CD4-positive, CD25-positive, alpha-beta regulatory T cell (primary cell): ENCODE results near the gene TMEM11. TPM values are rescaled to one million over a fixed set of nuclear protein-coding genes. Genes with fewer than 3 reads are reported as not detected.
A peak's percentile ranks its signal among the peaks of the same experiment; 100 is the strongest.
"Not testable (repeated sequence)": the region's sequence is repeated elsewhere in the genome, so short reads cannot be mapped to it uniquely, and the experiment has no call there.

ENCODE experiments used
- ATAC-seq, 2 donors: fragments of 150-1000 bp; cut with Tn5 transposase; one replicate each; pipeline ENCODE4 v1.10.0; 2021; ENCODE audit warnings: low read depth in 2 of 2, moderate number of reproducible peaks in 2 of 2, moderate library complexity in 1 of 2
- DNase-seq, 3 donors: peaks; one replicate each; pipeline versions ENCODE4 v3.0.0 to v3.0.0-alpha.2; 2012 to 2022; ENCODE audit warnings: mixed read lengths in 1 of 3
- H3K27ac ChIP-seq: one replicate; pipeline ENCODE4 v1.7.0; 2013; ENCODE audit warnings: mild to moderate bottlenecking, low read length; ENCODE audit not compliant: insufficient read depth, poor library complexity, severe bottlenecking
- H3K27me3 ChIP-seq: one replicate; pipeline ENCODE4 v1.7.0; 2013; ENCODE audit warnings: low read length; ENCODE audit not compliant: control insufficient read depth, insufficient read depth
- H3K36me3 ChIP-seq: one replicate; pipeline ENCODE4 v1.7.0; 2013; ENCODE audit warnings: mild to moderate bottlenecking, low read length, moderate library complexity; ENCODE audit not compliant: control insufficient read depth, insufficient read depth
- H3K4me1 ChIP-seq: 2 replicates; pipeline ENCODE4 v1.7.0; 2013; ENCODE audit warnings: mild to moderate bottlenecking, low read length; ENCODE audit not compliant: insufficient read depth, control insufficient read depth, poor library complexity, severe bottlenecking
- H3K4me3 ChIP-seq: one replicate; pipeline ENCODE4 v1.7.0; 2013; ENCODE audit warnings: low read depth, mild to moderate bottlenecking, low read length, moderate library complexity
- H3K9me3 ChIP-seq, 2 experiments: 1 replicate in 1 of 2; 2 replicates in 1 of 2; pipeline ENCODE4 v1.7.0; 2013; ENCODE audit warnings: low read length in 2 of 2, mild to moderate bottlenecking in 1 of 2, moderate library complexity in 1 of 2; ENCODE audit not compliant: control insufficient read depth in 2 of 2
- H3K27ac Mint-ChIP-seq, 3 donors: one replicate each; pipeline ENCODE4 v1.8.0; 2020 to 2022; ENCODE audit warnings: mild to moderate bottlenecking in 3 of 3, mixed read lengths in 3 of 3, moderate library complexity in 2 of 3
- H3K27me3 Mint-ChIP-seq: one replicate; pipeline ENCODE4 v1.8.0; 2022; ENCODE audit warnings: mild to moderate bottlenecking, mixed read lengths
- H3K36me3 Mint-ChIP-seq: one replicate; pipeline ENCODE4 v1.8.0; 2020; ENCODE audit warnings: mixed read lengths
- H3K4me1 Mint-ChIP-seq, 4 donors: one replicate each; pipeline ENCODE4 v1.8.0; 2020 to 2022; ENCODE audit warnings: mixed read lengths in 4 of 4, mild to moderate bottlenecking in 1 of 4
- H3K4me3 Mint-ChIP-seq, 4 donors: one replicate each; pipeline ENCODE4 v1.8.0; 2020 to 2022; ENCODE audit warnings: mild to moderate bottlenecking in 4 of 4, mixed read lengths in 4 of 4, moderate library complexity in 3 of 4
- H3K9me3 Mint-ChIP-seq, 7 donors: one replicate each; pipeline ENCODE4 v1.8.0; 2020 to 2022; ENCODE audit warnings: mixed read lengths in 7 of 7, mild to moderate bottlenecking in 3 of 7, moderate library complexity in 2 of 7
- polyA plus RNA-seq, 4 donors: library from polyadenylated mRNA; unstranded; fragments of 300-500 nt; fragmentation: Illumina TruSeq; gene quantifications; one replicate each; pipeline ENCODE4 v1.2.3, GENCODE V29; 2021
- total RNA-seq: library from RNA; stranded (reverse); gene quantifications from one replicate; pipeline ENCODE4 v1.2.3, GENCODE V29; 2022

Gene TMEM11
- total and polyA plus RNA-seq, 5 donors from 2014 or later, result 16.1 to 50.3 (median 43.2) TPM

- not testable (repeated sequence) for H3K27ac Mint-ChIP-seq, H3K27me3 ChIP-seq, H3K27ac ChIP-seq, H3K36me3 ChIP-seq, ATAC-seq, H3K9me3 ChIP-seq, H3K4me1 Mint-ChIP-seq, H3K4me1 ChIP-seq, H3K9me3 Mint-ChIP-seq, H3K4me3 ChIP-seq, H3K4me3 Mint-ChIP-seq, H3K27me3 Mint-ChIP-seq, H3K36me3 Mint-ChIP-seq, DNase-seq
Measured at GRCh38 chr17:21227277-21227676, 13.3 kb upstream of the TMEM11 start.

DNA sequence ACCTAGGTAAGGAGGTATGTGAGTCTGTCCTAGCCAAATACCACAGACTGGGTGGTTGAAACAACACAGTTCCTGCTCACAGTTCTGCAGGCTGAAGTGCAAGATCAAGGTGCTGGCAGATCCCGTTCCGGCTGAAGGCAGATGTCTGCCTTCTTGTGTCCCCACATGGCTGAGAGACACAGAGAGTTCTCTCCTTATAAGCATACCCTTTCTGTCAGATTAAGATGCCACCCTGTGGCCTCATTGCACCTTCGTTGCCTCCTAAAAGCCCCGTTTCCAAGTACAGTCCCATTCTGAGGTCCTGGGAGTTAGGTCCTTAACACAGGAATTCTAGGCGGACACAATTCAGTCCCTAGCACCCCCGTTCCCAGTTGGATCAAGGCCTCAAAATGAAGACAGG lies 9.1 kb upstream of the TMEM11 start:
- Mint-ChIP-seq H3K27me3 (no peaks in the 10 kb centered on the region), H3K4me3 (no peak overlapping the region), H3K4me1 (peaks cover 2 to 5% (median 3%) of the 10 kb centered on the region in 4 donors), H3K9me3 (no peaks in the 10 kb centered on the region), H3K36me3 (peaks cover 12% of the 10 kb centered on the region), H3K27ac (no peak overlapping the region)
- Histone ChIP-seq H3K9me3 (no peaks in the 10 kb centered on the region), H3K36me3 (peaks cover 5% of the 10 kb centered on the region), H3K4me3 (no peak overlapping the region), H3K27ac (no peak overlapping the region), H3K27me3 (no peaks in the 10 kb centered on the region), H3K4me1 (no peaks in the 10 kb centered on the region)
- no peak for DNase-seq
- ATAC-seq, result no peak

DNA sequence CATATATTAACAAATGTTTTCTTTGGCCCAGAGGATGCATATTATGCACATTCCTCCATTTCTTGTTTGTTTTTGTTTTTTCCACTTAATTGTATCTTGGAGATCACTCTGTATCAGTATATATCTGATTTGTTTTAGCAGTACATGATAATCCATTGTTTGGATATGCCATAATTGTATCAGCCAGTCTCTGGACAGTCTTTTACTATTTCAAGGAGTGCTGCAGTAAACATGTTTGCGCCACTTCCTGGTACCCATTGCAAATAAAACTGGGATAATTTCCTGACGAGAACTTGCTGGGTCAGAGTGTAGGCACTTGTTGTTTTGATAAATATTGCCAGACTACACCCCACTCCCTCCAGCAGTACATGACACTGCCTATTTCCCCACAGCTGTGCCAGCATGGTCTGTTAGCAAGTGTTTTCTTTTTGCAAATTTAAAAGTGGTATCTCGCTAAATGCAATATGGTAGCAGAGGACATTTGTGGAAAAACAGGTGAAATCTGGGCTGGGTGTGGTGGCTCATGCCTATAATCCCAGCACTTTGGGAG lies 4.9 kb upstream of the TMEM11 start:
- H3K27me3 ChIP-seq, result no peaks in the 10 kb centered on the region
- Mint-ChIP-seq H3K4me1 (peaks cover 5 to 38% (median 19%) of the 10 kb centered on the region in 4 donors), H3K27ac (no peak overlapping the region), H3K36me3 (peaks cover 17% of the 10 kb centered on the region), H3K9me3 (no peaks in the 10 kb centered on the region), H3K27me3 (no peaks in the 10 kb centered on the region), H3K4me3 (peak overlapping the region in 1 of 4 donors; percentile 18)
- no peak overlapping the region for H3K27ac ChIP-seq
- H3K4me3 ChIP-seq, result no peak overlapping the region
- H3K9me3 ChIP-seq, result no peaks in the 10 kb centered on the region
- peaks cover 9% of the 10 kb centered on the region for H3K4me1 ChIP-seq
- peaks cover 5% of the 10 kb centered on the region for H3K36me3 ChIP-seq
- DNase-seq, result no peak
- no peak for ATAC-seq

DNA sequence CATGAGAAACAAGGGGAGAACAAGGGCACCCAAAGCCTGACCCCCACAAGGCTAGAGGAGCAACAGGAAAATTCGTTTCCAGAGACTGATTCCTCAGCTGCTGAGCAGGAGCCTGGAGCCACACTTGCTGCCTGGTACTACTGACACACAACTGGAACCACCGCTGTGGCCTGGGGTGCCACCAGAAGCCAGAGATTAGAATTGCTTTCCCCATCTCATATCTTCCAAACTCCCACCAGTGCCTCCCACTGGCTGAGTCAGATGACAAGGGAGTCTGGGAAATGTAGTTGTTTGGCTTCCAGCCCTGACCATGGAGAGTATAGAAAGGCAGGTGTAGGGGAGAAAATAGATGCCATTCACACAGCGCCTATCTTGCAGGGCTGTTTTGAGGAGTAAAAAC lies 4.1 kb upstream of the TMEM11 start:
- no peak for DNase-seq

DNA sequence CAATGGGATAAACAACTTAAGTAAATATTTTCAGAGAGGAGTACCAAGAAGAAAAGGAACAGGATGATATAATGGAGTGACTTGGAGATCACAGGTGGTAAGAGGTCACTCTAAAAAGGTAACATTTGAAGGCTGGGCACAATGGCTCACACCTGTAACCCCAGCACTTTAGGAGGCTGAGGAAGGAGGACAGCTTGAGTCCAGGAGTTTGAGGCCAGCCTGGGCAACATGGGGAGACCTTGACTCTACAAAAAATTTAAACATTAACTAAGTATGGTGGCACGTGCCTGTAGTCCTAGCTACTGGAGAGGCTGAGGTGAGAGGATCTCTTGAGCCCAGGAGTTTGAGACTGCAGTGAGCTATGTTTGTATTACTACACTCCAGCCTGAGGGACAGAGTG lies 3.4 kb upstream of the TMEM11 start:
- H3K27me3 Mint-ChIP-seq, result no peaks in the 10 kb centered on the region
- peaks cover 17% of the 10 kb centered on the region for H3K36me3 Mint-ChIP-seq
- H3K27ac ChIP-seq, result no peak overlapping the region
- no peaks in the 10 kb centered on the region for H3K9me3 Mint-ChIP-seq
- DNase-seq (no peak), ATAC-seq (no peak)
- H3K27ac Mint-ChIP-seq, result peak overlapping the region in 2 of 3 donors; percentile 50 to 92
- peaks cover 21% of the 10 kb centered on the region for H3K4me1 ChIP-seq
- no peaks in the 10 kb centered on the region for H3K27me3 ChIP-seq
- H3K4me1 Mint-ChIP-seq, result peaks cover 11 to 50% (median 26%) of the 10 kb centered on the region in 4 donors
- peak overlapping the region in 2 of 4 donors; percentile 33 to 92 for H3K4me3 Mint-ChIP-seq
- peaks cover 2% of the 10 kb centered on the region for H3K36me3 ChIP-seq
- no peaks in the 10 kb centered on the region for H3K9me3 ChIP-seq
- no peak overlapping the region for H3K4me3 ChIP-seq

More for the DNA sequence above, 4.1 kb upstream of the TMEM11 start:
- Mint-ChIP-seq H3K27me3 (no peaks in the 10 kb centered on the region), H3K4me1 (peaks cover 5 to 42% (median 19%) of the 10 kb centered on the region in 4 donors), H3K27ac (peak overlapping the region in 1 of 3 donors; percentile 50), H3K36me3 (peaks cover 17% of the 10 kb centered on the region), H3K4me3 (no peak overlapping the region), H3K9me3 (no peaks in the 10 kb centered on the region)
- Histone ChIP-seq H3K9me3 (no peaks in the 10 kb centered on the region), H3K4me3 (no peak overlapping the region), H3K27ac (no peak overlapping the region), H3K4me1 (peaks cover 14% of the 10 kb centered on the region), H3K27me3 (no peaks in the 10 kb centered on the region), H3K36me3 (peaks cover 5% of the 10 kb centered on the region)
- ATAC-seq, result no peak

DNA sequence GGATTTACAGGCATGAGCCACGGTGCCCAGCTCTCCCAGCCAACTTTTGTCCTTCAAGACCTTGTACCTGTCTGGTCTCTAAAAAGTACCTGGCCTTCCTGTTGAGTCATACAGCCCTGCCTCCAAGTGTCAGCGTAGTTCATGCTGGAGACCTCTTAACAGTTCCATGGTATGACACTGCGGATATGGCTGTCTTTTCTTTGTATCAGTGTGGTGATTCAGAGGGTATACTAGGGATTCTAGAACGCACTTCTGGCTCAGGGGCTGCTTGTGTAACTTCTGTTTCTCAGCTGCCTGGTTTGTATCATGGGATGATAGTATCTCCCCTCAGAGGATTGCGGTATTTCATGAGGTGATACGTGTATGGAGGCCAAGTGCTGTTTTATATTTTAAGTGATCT lies 2.0 kb upstream of the TMEM11 start:
- no peaks in the 10 kb centered on the region for H3K27me3 Mint-ChIP-seq
- no peak overlapping the region for H3K27ac ChIP-seq
- peak overlapping the region in 2 of 3 donors; percentile 51 to 91 for H3K27ac Mint-ChIP-seq
- peaks cover 6% of the 10 kb centered on the region for H3K36me3 Mint-ChIP-seq
- no peaks in the 10 kb centered on the region for H3K9me3 ChIP-seq
- peaks cover 11 to 64% (median 38%) of the 10 kb centered on the region in 4 donors for H3K4me1 Mint-ChIP-seq
- peak overlapping the region; percentile 57 to 94 (median 92) for H3K4me3 Mint-ChIP-seq
- no peak for ATAC-seq
- H3K9me3 Mint-ChIP-seq, result no peaks in the 10 kb centered on the region
- H3K36me3 ChIP-seq, result peaks cover under 1% of the 10 kb centered on the region
- H3K4me3 ChIP-seq, result no peak overlapping the region
- peaks cover 35% of the 10 kb centered on the region for H3K4me1 ChIP-seq
- DNase-seq, result peak in 1 of 3 donors; percentile 31
- H3K27me3 ChIP-seq, result no peaks in the 10 kb centered on the region

GRCh38 chr17:21214777-21215541 lies 998 bp upstream of the TMEM11 start:
- peak overlapping the region; percentile 91 to 94 (median 92) for H3K4me3 Mint-ChIP-seq
- H3K27me3 Mint-ChIP-seq, result no peaks in the 10 kb centered on the region
- Histone ChIP-seq H3K9me3 (no peaks in the 10 kb centered on the region), H3K4me1 (peaks cover 38% of the 10 kb centered on the region), H3K4me3 (peak overlapping the region; percentile 82), H3K27me3 (no peaks in the 10 kb centered on the region), H3K36me3 (peaks cover 11% of the 10 kb centered on the region), H3K27ac (peak overlapping the region; percentile 88)
- peaks cover 11 to 74% (median 39%) of the 10 kb centered on the region in 4 donors for H3K4me1 Mint-ChIP-seq
- no peak for ATAC-seq
- DNase-seq, result no peak
- peak overlapping the region; percentile 66 to 91 (median 89) for H3K27ac Mint-ChIP-seq
- peaks cover 9% of the 10 kb centered on the region for H3K36me3 Mint-ChIP-seq
- no peaks in the 10 kb centered on the region for H3K9me3 Mint-ChIP-seq
